HFFc6 (cell line): ENCODE data around the gene C17orf107. TPM values are rescaled to one million over a fixed set of nuclear protein-coding genes. Genes with fewer than 3 reads are reported as not detected.

Experiments used
- DNase-seq: peaks from one replicate; pipeline ENCODE4 v3.0.0-alpha.2; 2018
- H3K27ac Mint-ChIP-seq: 2 replicates; pipeline ENCODE4 v1.8.0; 2020; ENCODE audit warnings: mild to moderate bottlenecking, mixed read lengths
- H3K27me3 Mint-ChIP-seq: 2 replicates; pipeline ENCODE4 v1.8.0; 2021; ENCODE audit warnings: mild to moderate bottlenecking, moderate library complexity, mixed read lengths; ENCODE audit not compliant: insufficient read depth
- H3K36me3 Mint-ChIP-seq: 2 replicates; pipeline ENCODE4 v1.8.0; 2021; ENCODE audit warnings: low read depth, mixed read lengths
- H3K4me1 Mint-ChIP-seq: 2 replicates; pipeline ENCODE4 v1.8.0; 2020; ENCODE audit warnings: low read depth, mixed read lengths
- H3K4me3 Mint-ChIP-seq: 2 replicates; pipeline ENCODE4 v1.8.0; 2020; ENCODE audit warnings: mild to moderate bottlenecking, moderate library complexity, mixed read lengths
- H3K9me3 Mint-ChIP-seq: 2 replicates; pipeline ENCODE4 v1.8.0; 2020; ENCODE audit warnings: mild to moderate bottlenecking, mixed read lengths
- CTCF ChIP-seq: fragments of 200-600 bp; sonication (generic); IDR thresholded peaks from 2 replicates; pipeline ENCODE4 v1.5.0; 2021; ENCODE audit warnings: antibody characterized with exemption, mild to moderate bottlenecking
- total RNA-seq, 6 experiments: library from RNA; stranded (reverse); fragmentation: NEBNext Ultra II Directional; extraction: Animal tissue kit (Norgen Biotek cat#: 25700); gene quantifications; 2 replicates in 1 of 6; 3 replicates in 5 of 6; pipeline ENCODE4 v1.2.3, GENCODE V29; 2021

The C17orf107 gene
- total RNA-seq, 6 experiments from 2014 or later: 0.95 to 1.6 (median 1.4) TPM

GRCh38 chr17:4937553-4937952 lies 38.2 kb downstream of the C17orf107 start:
- H3K4me3 Mint-ChIP-seq: no peak overlapping the region
- H3K27ac Mint-ChIP-seq: no peak overlapping the region
- H3K9me3 Mint-ChIP-seq: no peaks in the 10 kb centered on the region
- peaks cover 27% of the 10 kb centered on the region for H3K36me3 Mint-ChIP-seq
- DNase-seq: no peak
- peaks cover 41% of the 10 kb centered on the region for H3K4me1 Mint-ChIP-seq
- TF ChIP-seq CTCF: no peak
- peaks cover 8% of the 10 kb centered on the region for H3K27me3 Mint-ChIP-seq

- peak overlapping the region; percentile 95 for H3K4me3 Mint-ChIP-seq
- TF ChIP-seq CTCF: no peak
- peaks cover 8% of the 10 kb centered on the region for H3K27me3 Mint-ChIP-seq
- DNase-seq: no peak
- no peak overlapping the region for H3K27ac Mint-ChIP-seq
- H3K36me3 Mint-ChIP-seq: peaks cover 31% of the 10 kb centered on the region
- peaks cover 46% of the 10 kb centered on the region for H3K4me1 Mint-ChIP-seq
- no peaks in the 10 kb centered on the region for H3K9me3 Mint-ChIP-seq
Observed at GRCh38 chr17:4938069-4938491, 38.7 kb downstream of the C17orf107 start.

- TF ChIP-seq CTCF: no peak
- Mint-ChIP-seq H3K9me3 (no peaks in the 10 kb centered on the region), H3K27me3 (peaks cover 8% of the 10 kb centered on the region), H3K27ac (peak overlapping the region; percentile 100), H3K4me1 (peaks cover 51% of the 10 kb centered on the region), H3K4me3 (peak overlapping the region; percentile 95), H3K36me3 (peaks cover 37% of the 10 kb centered on the region)
- no peak for DNase-seq
Observed at GRCh38 chr17:4938688-4939545, 39.6 kb downstream of the C17orf107 start.

- Mint-ChIP-seq H3K9me3 (no peaks in the 10 kb centered on the region), H3K27ac (peak overlapping the region; percentile 100), H3K27me3 (peaks cover 6% of the 10 kb centered on the region), H3K4me1 (peaks cover 51% of the 10 kb centered on the region), H3K36me3 (peaks cover 43% of the 10 kb centered on the region), H3K4me3 (peak overlapping the region; percentile 95)
- no peak for DNase-seq
- no peak; the same call in 1 of the 2 replicates for TF ChIP-seq CTCF
Observed at GRCh38 chr17:4939546-4939795, 40.1 kb downstream of the C17orf107 start.

- Mint-ChIP-seq H3K4me3 (peak within 1 kb of the TSS; percentile 95), H3K27me3 (peaks cover 6% of the 10 kb centered on the region), H3K9me3 (no peaks in the 10 kb centered on the region), H3K36me3 (peaks cover 48% of the 10 kb centered on the region), H3K4me1 (peaks cover 53% of the 10 kb centered on the region), H3K27ac (peak within 1 kb of the TSS; percentile 100)
- peak; percentile 100 for DNase-seq
- no peak for TF ChIP-seq CTCF
Observed at GRCh38 chr17:4939796-4940554, 40.6 kb downstream of the C17orf107 start, which contains the start of the genes RNF167 and SLC25A11. Gene RNF167, plus strand, starts transcription at chr17:4940268. Its CDS starts 642 bp downstream, at chr17:4940910. Gene SLC25A11, minus strand, starts transcription at chr17:4940046. Its CDS starts 136 bp downstream, at chr17:4939910.
